Stimulated activated CD8-positive, alpha-beta memory T cell treated with anti-CD3 and anti-CD28 coated beads, Interleukin-7, amount 100 ng/mL, for 24 hours (primary cell): Measurements from ENCODE around the gene CDK3.
A peak's percentile ranks its signal among the peaks of the same experiment; 100 is the strongest.

Experiments
- DNase-seq: peaks from one replicate; pipeline ENCODE4 v3.0.0-alpha.2; 2020; ENCODE audit warnings: low read depth

CDK3 gene

GRCh38 chr17:76014100-76014924, 13.7 kb downstream of the CDK3 start:
- peak; percentile 46 for DNase-seq

- DNase-seq: no peak
Measured at GRCh38 chr17:76014925-76015261, 14.2 kb downstream of the CDK3 start.

GRCh38 chr17:76017481-76018339, 17.1 kb downstream of the CDK3 start:
- no peak for DNase-seq

- no peak for DNase-seq
Measured at GRCh38 chr17:76018340-76018680, 17.7 kb downstream of the CDK3 start.

GRCh38 chr17:76018801-76019200, 18.1 kb downstream of the CDK3 start:
- no peak for DNase-seq

GRCh38 chr17:76019833-76020467, 19.3 kb downstream of the CDK3 start:
- no peak for DNase-seq

GRCh38 chr17:76022285-76022684, 21.6 kb downstream of the CDK3 start:
- no peak for DNase-seq

- no peak for DNase-seq
Measured at GRCh38 chr17:76022973-76023899, 22.6 kb downstream of the CDK3 start.

GRCh38 chr17:76023900-76024237, 23.2 kb downstream of the CDK3 start:
- DNase-seq: no peak

- DNase-seq: no peak
Measured at GRCh38 chr17:76024353-76024752, 23.7 kb downstream of the CDK3 start.

- DNase-seq: no peak
Measured at GRCh38 chr17:76025294-76025693, 24.6 kb downstream of the CDK3 start.

GRCh38 chr17:76026714-76027158, 26.1 kb downstream of the CDK3 start:
- no peak for DNase-seq

- DNase-seq: no peak
Measured at GRCh38 chr17:76027159-76027839, 26.6 kb downstream of the CDK3 start, which contains the start of gene EVPL. Gene EVPL (minus strand): TSS chr17:76027306. CDS start chr17:76027198, 108 bp downstream.

- DNase-seq: no peak
Measured at GRCh38 chr17:76032073-76032779, 31.6 kb downstream of the CDK3 start.

- DNase-seq: no peak
Measured at GRCh38 chr17:76032780-76033108, 32.1 kb downstream of the CDK3 start.

- DNase-seq: no peak
Measured at GRCh38 chr17:76033139-76033538, 32.5 kb downstream of the CDK3 start.

- no peak for DNase-seq
Measured at GRCh38 chr17:76034428-76035350, 34.0 kb downstream of the CDK3 start.

- no peak for DNase-seq
Measured at GRCh38 chr17:76036497-76037261, 36.0 kb downstream of the CDK3 start.

- DNase-seq: no peak
Measured at GRCh38 chr17:76038050-76038449, 37.4 kb downstream of the CDK3 start.
